GM23338 (cell line): Measurements from ENCODE around the gene MYO16. TPM values are rescaled to one million over a fixed set of nuclear protein-coding genes. Genes with fewer than 3 reads are reported as not detected.

Source experiments
- ATAC-seq: fragments of 200-7000 bp; cut with Tn5 transposase; 3 replicates; pipeline ENCODE4 v1.9.1; 2020
- DNase-seq: peaks from one replicate; pipeline ENCODE4 v3.0.0-alpha.2; 2015; ENCODE audit warnings: low spot score
- H2AFZ ChIP-seq: fragments of 200-600 bp; sonication (generic); 2 replicates; pipeline ENCODE4 v1.8.0; 2016; ENCODE audit warnings: antibody characterized with exemption, mild to moderate bottlenecking, moderate library complexity
- H3F3A ChIP-seq: fragments of 200-600 bp; sonication (generic); replicated peaks from 2 replicates; pipeline ENCODE4 v1.8.0; 2017; ENCODE audit warnings: antibody characterized with exemption, mixed run types, low read depth
- H3K27ac ChIP-seq: fragments of 200-600 bp; sonication (generic); 2 replicates; pipeline ENCODE4 v1.6.1; 2016; ENCODE audit warnings: low read depth
- H3K27me3 ChIP-seq: fragments of 200-600 bp; sonication (generic); 2 replicates; pipeline ENCODE4 v1.8.0; 2016; ENCODE audit warnings: mild to moderate bottlenecking, mixed run types, moderate library complexity; ENCODE audit not compliant: insufficient read depth
- H3K36me3 ChIP-seq: fragments of 200-600 bp; sonication (generic); 2 replicates; pipeline ENCODE4 v1.8.0; 2016; ENCODE audit warnings: mild to moderate bottlenecking; ENCODE audit not compliant: insufficient read depth
- H3K4me1 ChIP-seq: fragments of 200-600 bp; sonication (generic); 2 replicates; pipeline ENCODE4 v1.8.0; 2016; ENCODE audit warnings: mild to moderate bottlenecking, moderate library complexity; ENCODE audit not compliant: insufficient read depth
- H3K4me2 ChIP-seq: fragments of 200-600 bp; sonication (generic); 2 replicates; pipeline ENCODE4 v1.7.1; 2017; ENCODE audit warnings: mixed run types
- H3K4me3 ChIP-seq: fragments of 200-600 bp; sonication (generic); 2 replicates; pipeline ENCODE4 v1.6.1; 2016; ENCODE audit warnings: mixed run types
- H3K79me2 ChIP-seq: fragments of 200-600 bp; sonication (generic); replicated peaks from 2 replicates; pipeline ENCODE4 v1.8.0; 2017; ENCODE audit warnings: mild to moderate bottlenecking; ENCODE audit not compliant: insufficient read depth
- H3K9me2 ChIP-seq: fragments of 200-600 bp; sonication (generic); 2 replicates; pipeline ENCODE4 v1.8.0; 2017; ENCODE audit not compliant: insufficient read depth
- H4K20me1 ChIP-seq: fragments of 200-600 bp; sonication (generic); replicated peaks from 2 replicates; pipeline ENCODE4 v1.8.0; 2017; ENCODE audit warnings: mild to moderate bottlenecking; ENCODE audit not compliant: insufficient read depth
- H3K27ac Mint-ChIP-seq: 2 replicates; pipeline ENCODE4 v1.8.0; 2020; ENCODE audit warnings: inconsistent platforms, mild to moderate bottlenecking, moderate library complexity, mixed read lengths
- H3K27me3 Mint-ChIP-seq: 3 replicates; pipeline ENCODE4 v1.8.0; 2022; ENCODE audit warnings: low read depth, mild to moderate bottlenecking, moderate library complexity, mixed read lengths, inconsistent platforms; ENCODE audit not compliant: insufficient read depth, poor library complexity
- H3K36me3 Mint-ChIP-seq: 3 replicates; pipeline ENCODE4 v1.8.0; 2021; ENCODE audit warnings: low read depth, mild to moderate bottlenecking, inconsistent platforms, moderate library complexity, mixed read lengths
- H3K4me1 Mint-ChIP-seq: 3 replicates; pipeline ENCODE4 v1.8.0; 2020; ENCODE audit warnings: mild to moderate bottlenecking, inconsistent platforms, mixed read lengths
- H3K4me3 Mint-ChIP-seq: 3 replicates; pipeline ENCODE4 v1.8.0; 2021; ENCODE audit warnings: moderate library complexity, mild to moderate bottlenecking, inconsistent platforms, mixed read lengths
- H3K9me3 Mint-ChIP-seq: 3 replicates; pipeline ENCODE4 v1.8.0; 2020; ENCODE audit warnings: moderate library complexity, mild to moderate bottlenecking, inconsistent platforms, mixed read lengths
- CREB1 ChIP-seq: fragments of 250-450 bp; sonication (Bioruptor Pico); IDR thresholded peaks from 2 replicates; pipeline ENCODE4 v1.5.0; 2020; ENCODE audit warnings: low read depth, mild to moderate bottlenecking, moderate library complexity
- ETS1 ChIP-seq: IDR thresholded peaks from 2 replicates; pipeline ENCODE4 v1.6.1; 2016; ENCODE audit warnings: antibody characterized with exemption
- EZH2 ChIP-seq: fragments of 200-600 bp; sonication (generic); IDR thresholded peaks from one replicate; pipeline ENCODE4 v1.8.0; 2017; ENCODE audit warnings: antibody characterized with exemption, mild to moderate bottlenecking, low read depth; ENCODE audit not compliant: unreplicated experiment
- EZH2phosphoT487 ChIP-seq: fragments of 200-600 bp; sonication (generic); IDR thresholded peaks from one replicate; pipeline ENCODE4 v1.8.1; 2018; ENCODE audit warnings: antibody characterized with exemption; ENCODE audit not compliant: unreplicated experiment
- NANOG ChIP-seq: IDR thresholded peaks from 2 replicates; pipeline ENCODE4 v1.6.1; 2016; ENCODE audit warnings: antibody characterized with exemption, borderline replicate concordance
- ZNF114 ChIP-seq: fragments of 250-450 bp; sonication (Bioruptor Pico); IDR thresholded peaks from 2 replicates; pipeline ENCODE4 v1.5.0; 2020; ENCODE audit warnings: mild to moderate bottlenecking, moderate library complexity
- ZNF331 ChIP-seq: fragments of 250-450 bp; sonication (Bioruptor Pico); IDR thresholded peaks from 2 replicates; pipeline ENCODE4 v1.5.0; 2020; ENCODE audit warnings: low read depth, mild to moderate bottlenecking, moderate library complexity
- ZNF462 ChIP-seq: fragments of 250-450 bp; sonication (Bioruptor Pico); IDR thresholded peaks from 2 replicates; pipeline ENCODE4 v1.5.0; 2020; ENCODE audit warnings: mild to moderate bottlenecking, moderate library complexity
- polyA plus RNA-seq: library from polyadenylated mRNA; unstranded; fragments of >200 nt; fragmentation: Nextera tagmentation; extraction: Ambion mirVana; gene quantifications from 2 replicates; pipeline ENCODE4 v1.2.1, GENCODE V29; 2016
- total RNA-seq: library from RNA; depleted of rRNA; stranded (reverse); fragments of >200 nt; shearing (Covaris generic); gene quantifications from 2 replicates; pipeline ENCODE4 v1.2.3, GENCODE V29; 2014
- TF ChIP-seq, protein P1 (sequence below), 2 experiments: fragments of 200-600 bp in 1 of 2; sonication (generic) in 1 of 2; conservative IDR thresholded peaks; 2 replicates each; pipeline versions ENCODE4 v1.5.1 to v1.6.1; 2016 to 2017; ENCODE audit warnings: antibody characterized with exemption in 2 of 2, low read depth in 2 of 2, mild to moderate bottlenecking in 2 of 2, moderate library complexity in 1 of 2

The MYO16 gene
- total and polyA plus RNA-seq, 2 experiments from 2014 or later = 0.10 to 0.13 TPM

GRCh38 chr13:108662528-108662927, 33.1 kb downstream of the MYO16 start:
- H3K79me2 ChIP-seq = no peaks in the 10 kb centered on the region
- no peaks in the 10 kb centered on the region for H3K27me3 ChIP-seq
- no peak overlapping the region for H3K4me3 ChIP-seq
- Mint-ChIP-seq H3K36me3 (no peaks in the 10 kb centered on the region), H3K27me3 (no peaks in the 10 kb centered on the region), H3K4me3 (no peak overlapping the region), H3K9me3 (peaks cover 14% of the 10 kb centered on the region; the same call in 2 of the 3 replicates), H3K27ac (no peak overlapping the region), H3K4me1 (no peaks in the 10 kb centered on the region)
- no peaks in the 10 kb centered on the region for H3K4me1 ChIP-seq
- DNase-seq (peak; percentile 4), ATAC-seq (no peak)
- TF ChIP-seq, protein P1, sequence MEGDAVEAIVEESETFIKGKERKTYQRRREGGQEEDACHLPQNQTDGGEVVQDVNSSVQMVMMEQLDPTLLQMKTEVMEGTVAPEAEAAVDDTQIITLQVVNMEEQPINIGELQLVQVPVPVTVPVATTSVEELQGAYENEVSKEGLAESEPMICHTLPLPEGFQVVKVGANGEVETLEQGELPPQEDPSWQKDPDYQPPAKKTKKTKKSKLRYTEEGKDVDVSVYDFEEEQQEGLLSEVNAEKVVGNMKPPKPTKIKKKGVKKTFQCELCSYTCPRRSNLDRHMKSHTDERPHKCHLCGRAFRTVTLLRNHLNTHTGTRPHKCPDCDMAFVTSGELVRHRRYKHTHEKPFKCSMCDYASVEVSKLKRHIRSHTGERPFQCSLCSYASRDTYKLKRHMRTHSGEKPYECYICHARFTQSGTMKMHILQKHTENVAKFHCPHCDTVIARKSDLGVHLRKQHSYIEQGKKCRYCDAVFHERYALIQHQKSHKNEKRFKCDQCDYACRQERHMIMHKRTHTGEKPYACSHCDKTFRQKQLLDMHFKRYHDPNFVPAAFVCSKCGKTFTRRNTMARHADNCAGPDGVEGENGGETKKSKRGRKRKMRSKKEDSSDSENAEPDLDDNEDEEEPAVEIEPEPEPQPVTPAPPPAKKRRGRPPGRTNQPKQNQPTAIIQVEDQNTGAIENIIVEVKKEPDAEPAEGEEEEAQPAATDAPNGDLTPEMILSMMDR (conservative IDR thresholded peaks at IDR 0.05; ENCODE audit: low read depth in 2 of 2) = no peak
- TF ChIP-seq NANOG (no peak), EZH2 (no peak), CREB1 (CRISPR knock-in tag) (no peak), ETS1 (no peak), ZNF114 (no peak)
- H3K27ac ChIP-seq = no peak overlapping the region
- H3K9me2 ChIP-seq = no peaks in the 10 kb centered on the region; the same call in 1 of the 2 replicates
- H3K4me2 ChIP-seq = no peak overlapping the region
- H3K36me3 ChIP-seq = no peaks in the 10 kb centered on the region
- no peaks in the 10 kb centered on the region for H4K20me1 ChIP-seq
- H3F3A ChIP-seq = no peaks in the 10 kb centered on the region
- H2AFZ ChIP-seq = no peak overlapping the region

DNA sequence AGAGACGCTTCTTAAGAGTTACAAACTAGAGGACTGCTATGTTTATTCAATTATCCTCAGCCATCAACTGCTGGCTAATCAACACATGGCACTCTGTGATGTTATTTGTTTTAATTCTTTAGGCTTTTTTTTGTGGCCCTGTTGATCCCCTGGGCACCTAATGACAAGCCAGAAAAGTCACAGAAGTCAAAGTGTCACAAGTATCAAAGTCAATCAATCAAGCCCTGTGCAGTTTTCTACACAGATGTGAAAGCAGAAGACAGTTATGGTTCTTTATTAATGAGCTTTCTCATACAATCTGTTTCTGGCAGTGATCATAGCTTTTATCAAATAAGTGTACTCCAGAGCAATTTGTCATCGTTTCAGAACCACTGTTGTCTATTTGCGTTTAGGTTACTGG, 34.3 kb downstream of the MYO16 start:
- Histone ChIP-seq H3F3A (no peaks in the 10 kb centered on the region), H3K4me2 (no peak overlapping the region), H3K27ac (no peak overlapping the region), H3K36me3 (no peaks in the 10 kb centered on the region), H2AFZ (no peak overlapping the region), H3K4me1 (no peaks in the 10 kb centered on the region), H3K4me3 (no peak overlapping the region), H3K79me2 (no peaks in the 10 kb centered on the region), H3K27me3 (no peaks in the 10 kb centered on the region), H3K9me2 (no peaks in the 10 kb centered on the region; the same call in 1 of the 2 replicates), H4K20me1 (no peaks in the 10 kb centered on the region)
- H3K27me3 Mint-ChIP-seq = peaks cover under 1% of the 10 kb centered on the region
- peaks cover 16% of the 10 kb centered on the region; the same call in 2 of the 3 replicates for H3K9me3 Mint-ChIP-seq
- no peak overlapping the region for H3K4me3 Mint-ChIP-seq
- no peak overlapping the region for H3K27ac Mint-ChIP-seq
- H3K4me1 Mint-ChIP-seq = no peaks in the 10 kb centered on the region
- H3K36me3 Mint-ChIP-seq = no peaks in the 10 kb centered on the region
- ATAC-seq = no peak
- no peak for DNase-seq
- TF ChIP-seq ZNF331 (CRISPR knock-in tag) (no peak), ZNF114 (no peak), NANOG (no peak), ZNF462 (no peak), CREB1 (CRISPR knock-in tag) (no peak), ETS1 (no peak), EZH2phosphoT487 (no peak)
